GM04504 (cell line): ENCODE data around the gene AFG3L2.
"Not testable (repeated sequence)": the region's sequence is repeated elsewhere in the genome, so short reads cannot be mapped to it uniquely, and the experiment has no call there.

Experiments used
- DNase-seq: peaks from one replicate; pipeline ENCODE4 v3.0.0-alpha.2; 2012; ENCODE audit warnings: low read depth

AFG3L2 gene

DNA sequence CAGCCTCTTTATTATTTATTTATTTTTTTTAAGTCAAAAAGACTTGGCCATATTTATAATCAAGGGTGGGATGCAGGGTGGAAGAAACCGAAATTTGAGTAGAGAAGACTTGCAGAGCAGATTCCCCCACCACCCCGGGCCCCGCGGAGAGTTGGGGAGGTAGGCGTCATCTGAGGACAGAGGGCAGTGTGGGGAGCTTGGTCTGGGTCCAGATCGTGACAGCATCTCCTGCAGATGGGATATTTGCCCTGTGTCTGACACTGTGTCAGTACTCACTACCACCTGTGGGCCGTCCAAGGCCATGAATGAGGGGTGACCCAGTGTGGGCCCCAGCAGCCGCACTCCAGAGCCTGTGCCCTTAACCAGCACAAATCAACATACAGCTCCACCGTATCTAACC, 20.2 kb upstream of the AFG3L2 start:
- DNase-seq: no peak

DNA sequence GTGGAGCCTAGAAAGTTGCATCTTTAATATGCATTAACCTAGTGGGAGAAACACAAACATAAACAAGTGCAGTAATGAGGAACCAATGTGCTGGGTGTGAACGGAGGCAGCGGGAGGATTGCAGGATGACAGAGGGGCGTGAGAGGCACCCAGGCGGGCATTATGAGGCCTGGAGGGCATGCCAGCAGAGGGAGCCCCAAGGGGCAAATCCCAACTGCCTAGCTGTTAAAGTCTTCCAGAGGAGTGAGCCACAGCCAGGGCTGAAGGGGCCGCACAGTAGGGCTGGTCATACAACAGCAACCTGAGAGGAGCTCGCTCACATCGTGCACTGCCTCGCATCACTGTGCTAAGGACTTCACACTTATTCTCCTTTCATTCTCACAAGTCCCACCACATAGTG, 17.4 kb upstream of the AFG3L2 start:
- DNase-seq: no peak

DNA sequence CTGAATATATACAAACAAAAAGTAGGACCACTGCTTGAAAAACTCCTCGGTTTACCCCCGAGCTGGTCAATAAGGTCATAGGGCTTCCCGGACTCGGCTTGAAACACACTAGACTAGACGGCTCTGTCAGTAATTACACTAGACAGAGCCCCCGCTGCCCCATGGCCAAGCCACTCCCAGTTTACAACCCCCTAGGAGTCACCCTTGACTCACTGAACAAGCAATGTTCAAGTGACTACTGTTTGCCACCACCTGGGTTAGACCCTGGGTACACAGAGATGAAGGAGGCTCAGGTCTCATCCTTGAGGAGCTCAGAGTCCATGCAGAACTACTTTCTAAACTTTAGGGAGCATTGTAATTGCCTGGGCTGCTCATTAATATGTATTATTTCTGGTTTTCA, 17.0 kb upstream of the AFG3L2 start:
- no peak for DNase-seq

DNA sequence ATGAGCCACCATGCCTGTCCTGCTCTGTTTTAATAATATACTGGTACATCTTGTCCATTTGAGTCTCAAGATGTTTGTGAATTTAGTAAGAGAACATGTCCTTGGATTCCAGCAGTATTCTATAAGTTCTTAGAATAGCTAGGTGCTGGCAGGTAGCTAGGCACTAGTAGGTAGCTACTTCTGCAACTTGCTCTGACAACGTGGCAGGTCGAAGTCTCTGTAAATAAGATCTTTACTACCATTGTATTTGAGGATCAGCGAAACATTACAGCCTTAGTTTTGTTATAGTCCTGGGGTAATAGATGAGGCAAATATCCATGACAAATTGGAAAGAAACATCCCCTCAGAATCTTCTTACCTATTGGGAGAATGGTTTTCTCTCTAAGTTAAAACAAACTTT, 16.5 kb upstream of the AFG3L2 start:
- no peak for DNase-seq

DNA sequence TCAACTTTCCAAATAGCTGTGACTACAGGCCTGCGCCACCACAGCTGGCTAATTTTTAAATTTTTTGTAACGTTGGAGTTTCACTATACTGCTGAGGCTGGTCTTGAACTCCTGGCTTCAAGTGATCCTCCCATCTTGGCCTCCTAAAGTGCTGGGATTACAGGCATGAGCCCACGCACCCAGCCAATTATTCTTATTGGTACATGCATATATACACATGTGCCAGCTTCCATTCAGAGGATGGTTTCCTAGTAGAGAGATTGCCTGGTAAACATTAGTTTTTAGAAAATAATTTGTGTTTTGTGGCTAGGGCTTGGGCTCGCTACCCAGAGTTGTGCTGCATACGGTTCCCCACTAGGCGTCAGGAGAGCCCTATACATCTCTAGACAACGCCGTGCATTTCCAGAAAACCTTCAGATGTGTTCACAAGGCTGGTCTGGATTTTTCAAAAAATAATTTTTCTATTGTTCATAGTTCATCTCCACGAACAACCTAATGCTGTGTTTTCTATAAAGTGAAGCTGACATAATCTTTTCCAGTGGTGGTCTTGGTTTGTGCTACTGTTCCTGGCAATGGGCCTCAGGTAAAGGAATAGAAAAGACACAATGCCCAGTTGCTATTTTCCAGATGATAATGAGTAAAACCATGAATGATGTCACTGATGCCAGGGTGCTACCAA, 14.6 kb upstream of the AFG3L2 start:
- DNase-seq: no peak

DNA sequence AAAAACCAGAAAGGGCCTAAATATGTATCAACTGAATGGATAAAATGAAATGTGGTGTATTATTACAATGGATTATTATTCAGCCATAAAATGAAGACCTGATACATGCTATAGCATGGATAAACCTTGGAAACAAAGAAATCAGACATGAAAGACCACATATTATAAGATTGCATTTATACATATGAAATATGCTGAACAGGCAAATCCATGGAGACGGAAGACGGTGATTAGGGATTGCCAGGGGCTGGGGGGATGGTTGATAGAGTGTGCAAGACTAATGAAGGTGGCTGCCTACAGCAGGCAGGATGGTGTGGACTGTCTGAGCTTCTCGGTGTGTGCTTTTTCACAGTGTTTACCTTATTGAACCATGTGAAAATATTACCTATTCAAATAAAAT, 11.4 kb upstream of the AFG3L2 start:
- no peak for DNase-seq

DNA sequence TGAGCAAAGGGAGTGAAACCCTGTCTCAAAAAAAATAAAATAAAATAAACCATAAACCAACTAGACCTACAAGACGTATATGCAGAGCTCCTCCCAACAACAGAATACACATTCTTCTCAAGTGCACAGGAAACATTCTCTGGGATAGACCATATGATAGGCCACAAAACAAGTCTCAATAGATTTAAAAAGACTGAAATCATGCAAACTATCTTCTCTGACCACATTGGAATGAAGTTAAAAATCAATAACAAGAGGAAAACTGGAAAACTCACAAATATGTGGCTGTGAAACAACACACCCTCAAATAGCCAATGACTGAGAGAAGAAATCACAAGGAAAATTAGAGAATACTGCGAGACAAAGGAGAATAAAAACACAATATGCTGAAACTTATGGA, 7.2 kb upstream of the AFG3L2 start:
- DNase-seq: no peak

DNA sequence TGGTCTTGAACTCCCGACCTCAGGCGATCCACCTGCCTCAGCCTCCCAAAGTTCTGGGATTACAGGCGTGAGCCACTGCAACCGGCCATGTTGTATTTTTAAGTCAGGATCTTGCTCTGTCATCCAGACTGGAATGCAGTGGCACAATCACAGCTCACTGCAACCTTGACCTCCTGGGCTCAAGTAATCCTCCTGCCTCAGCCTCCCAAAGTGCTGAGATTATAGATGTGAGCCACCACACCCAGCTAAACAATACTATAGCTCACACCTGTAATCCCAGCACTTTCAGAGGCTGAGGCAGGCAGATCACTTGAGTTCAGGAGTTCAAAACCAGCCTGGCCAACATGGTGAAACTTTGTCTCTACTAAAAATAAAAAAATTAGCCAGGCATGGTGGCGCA, 6.7 kb upstream of the AFG3L2 start:
- DNase-seq: not testable (repeated sequence)

DNA sequence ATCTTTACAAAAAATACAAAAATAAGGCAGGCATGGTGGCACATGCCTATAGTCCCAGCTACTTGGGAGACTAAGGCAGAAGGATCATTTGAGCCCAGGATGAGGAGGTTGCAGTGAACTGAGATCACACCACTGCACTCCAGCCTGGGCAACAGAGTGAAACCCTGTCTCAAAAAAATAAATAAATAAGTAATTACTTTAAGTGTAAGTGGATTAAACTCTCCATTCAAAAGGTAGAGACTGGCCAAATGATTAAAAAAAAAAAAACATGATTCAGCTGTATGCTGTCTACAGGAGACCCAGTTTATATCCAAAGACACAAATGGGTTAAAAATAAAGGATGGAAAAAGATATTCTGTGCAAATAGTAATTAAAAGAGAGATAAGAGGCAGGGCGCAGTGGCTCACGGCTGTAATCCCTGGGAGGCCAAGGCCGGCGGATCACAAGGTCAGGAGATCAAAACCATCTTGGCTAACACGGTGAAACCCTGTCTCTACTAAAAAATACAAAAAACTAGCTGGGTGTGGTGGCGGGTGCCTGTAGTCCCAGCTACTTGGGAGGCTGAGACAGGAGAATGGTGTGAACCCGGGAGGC, 5.3 kb upstream of the AFG3L2 start:
- not testable (repeated sequence) for DNase-seq

DNA sequence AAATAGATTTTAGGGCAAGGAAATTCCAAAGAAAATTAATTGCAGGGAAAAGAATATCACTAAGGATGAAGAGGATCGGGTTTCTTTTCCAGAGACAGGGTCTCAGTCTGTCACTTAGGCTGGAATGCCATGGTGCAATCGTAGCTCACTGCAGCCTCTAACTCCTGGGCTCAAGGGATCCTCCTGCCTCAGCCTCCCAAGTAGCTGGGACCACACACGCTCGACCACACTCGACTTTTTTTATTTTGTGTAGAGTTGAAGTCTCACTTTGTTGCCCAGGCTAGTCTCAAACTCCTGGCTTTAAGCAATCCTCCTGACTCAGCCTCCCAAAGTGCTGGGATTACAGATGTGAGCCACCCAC, 1.2 kb upstream of the AFG3L2 start:
- DNase-seq: not testable (repeated sequence)

DNA sequence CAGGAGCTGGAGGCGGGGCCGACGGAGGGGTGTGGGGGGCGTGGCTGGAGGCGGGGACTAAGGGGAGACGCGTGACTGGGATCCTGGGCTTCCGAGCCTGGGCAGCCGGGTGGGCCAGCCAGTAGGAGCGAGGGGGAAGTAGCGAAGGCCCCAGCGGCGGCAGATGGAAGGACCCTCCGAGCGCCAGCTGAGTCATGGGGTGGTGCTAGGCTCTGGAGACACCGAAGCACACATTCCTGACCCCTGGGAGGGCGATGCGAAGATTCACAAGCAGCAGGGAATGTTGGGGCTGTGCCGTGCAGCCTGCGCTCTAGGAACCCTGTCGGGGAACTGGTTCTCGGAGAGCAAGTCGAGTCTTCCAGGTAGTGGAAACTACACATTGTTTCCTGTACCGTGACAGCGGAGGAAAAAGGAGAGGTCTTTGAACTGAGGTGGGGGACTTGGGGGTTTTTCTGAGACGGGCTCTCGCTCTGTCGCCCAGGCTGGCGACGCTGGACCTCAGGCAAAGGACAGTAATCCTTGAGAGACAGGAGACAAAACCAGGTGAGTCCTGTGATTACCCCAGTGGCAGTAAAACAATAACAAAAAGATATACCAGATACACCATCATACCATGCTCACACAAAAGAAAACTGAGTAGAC, 650 bp upstream of the AFG3L2 start:
- DNase-seq: no peak

DNA sequence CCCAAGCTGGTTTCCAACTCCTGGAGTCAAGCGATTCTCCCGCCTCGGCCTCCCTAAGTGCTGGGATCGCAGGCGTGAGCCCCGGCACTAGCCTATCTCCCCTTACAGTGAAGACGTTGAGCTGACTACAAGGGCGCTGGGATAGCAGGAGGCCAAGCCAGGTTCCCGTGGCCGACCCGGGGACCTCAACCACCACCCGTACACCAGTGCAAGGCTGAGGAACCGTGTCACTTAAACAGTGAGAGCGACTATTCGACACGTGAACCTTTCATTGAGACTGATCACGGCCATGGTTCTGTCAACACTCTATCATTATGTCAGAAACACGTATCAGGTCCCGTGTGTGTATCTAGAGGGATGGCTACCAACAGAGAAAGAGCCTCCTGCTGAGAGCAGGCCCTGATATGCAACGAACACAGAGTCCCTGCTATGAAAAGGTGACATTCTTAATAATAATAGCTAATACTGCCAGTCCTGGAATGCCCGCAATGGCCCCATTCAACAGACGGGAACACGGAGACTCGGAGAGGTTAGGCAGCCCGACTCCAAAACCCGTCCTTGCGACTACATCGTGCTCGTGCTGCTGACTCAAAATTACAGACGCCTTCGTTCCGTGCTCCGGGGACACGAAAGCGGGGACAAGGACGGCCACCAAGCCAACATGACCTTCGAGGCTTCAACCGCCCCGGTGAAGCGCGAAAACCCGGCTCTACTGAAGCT, 833 bp downstream of the AFG3L2 start:
- DNase-seq: no peak

DNA sequence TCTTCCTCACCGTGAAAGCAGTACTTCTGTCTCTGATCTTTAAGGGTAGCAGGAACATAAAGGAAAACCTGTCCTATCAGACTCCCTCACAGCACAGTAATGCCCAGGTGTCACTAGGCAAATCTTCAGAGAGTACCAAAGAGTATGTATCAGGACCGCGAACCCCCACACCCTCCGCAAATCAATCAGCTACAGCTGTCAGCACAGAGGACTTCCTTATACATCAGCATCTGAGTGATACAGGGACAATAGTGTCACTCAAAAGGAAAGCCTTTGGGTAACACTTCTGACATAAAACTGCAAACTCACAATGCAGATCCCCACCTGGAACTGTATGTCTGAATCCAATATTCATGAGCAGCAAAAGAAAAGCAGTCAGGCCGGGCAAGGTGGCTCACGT, 2.6 kb downstream of the AFG3L2 start:
- no peak for DNase-seq

DNA sequence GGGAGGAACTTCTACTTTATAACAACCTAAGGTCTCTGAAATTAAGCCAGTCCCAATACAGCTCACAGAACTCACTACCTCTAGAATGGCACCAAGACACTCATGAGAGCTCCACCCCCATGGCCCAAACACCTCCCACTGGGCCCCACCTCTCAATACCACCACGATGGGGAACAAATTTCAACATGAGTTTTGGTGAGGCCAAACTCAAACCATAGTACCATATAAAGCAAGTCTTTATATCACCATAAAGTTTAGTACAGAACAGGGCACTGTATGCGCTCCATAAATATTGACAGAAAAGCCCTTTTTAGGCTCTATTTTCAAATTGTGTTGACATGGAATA, 3.3 kb downstream of the AFG3L2 start:
- DNase-seq: no peak

DNA sequence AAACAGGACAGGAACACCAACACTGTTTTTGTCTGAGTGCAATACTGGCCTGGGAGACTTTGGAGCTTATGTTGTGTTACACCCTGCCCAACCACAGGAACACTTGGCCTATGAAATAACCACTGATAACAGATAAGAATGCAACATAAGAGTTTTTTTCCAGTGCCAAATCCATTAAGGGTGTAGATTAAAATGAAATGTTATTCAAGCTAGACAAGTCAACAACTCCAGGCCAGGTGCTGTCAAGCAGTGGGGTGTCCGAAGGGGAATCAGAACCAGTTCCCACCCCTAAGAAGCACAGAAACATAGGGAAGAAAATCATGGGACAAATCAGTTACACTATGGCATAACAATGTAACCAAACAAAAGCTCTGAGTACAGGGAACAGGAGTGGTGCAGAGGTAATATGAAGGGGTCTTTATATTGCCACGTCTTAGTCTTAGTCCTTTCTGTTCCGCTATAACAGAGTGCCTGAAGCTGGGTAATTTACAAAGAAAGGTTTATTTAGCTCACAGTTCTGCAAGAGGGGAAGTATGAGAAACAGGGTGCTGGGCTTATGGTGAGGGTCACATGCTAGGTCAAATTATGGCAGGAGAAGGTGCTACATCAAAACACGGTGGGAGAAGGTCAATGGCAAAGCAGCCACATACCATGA, 3.8 kb downstream of the AFG3L2 start:
- DNase-seq: no peak

DNA sequence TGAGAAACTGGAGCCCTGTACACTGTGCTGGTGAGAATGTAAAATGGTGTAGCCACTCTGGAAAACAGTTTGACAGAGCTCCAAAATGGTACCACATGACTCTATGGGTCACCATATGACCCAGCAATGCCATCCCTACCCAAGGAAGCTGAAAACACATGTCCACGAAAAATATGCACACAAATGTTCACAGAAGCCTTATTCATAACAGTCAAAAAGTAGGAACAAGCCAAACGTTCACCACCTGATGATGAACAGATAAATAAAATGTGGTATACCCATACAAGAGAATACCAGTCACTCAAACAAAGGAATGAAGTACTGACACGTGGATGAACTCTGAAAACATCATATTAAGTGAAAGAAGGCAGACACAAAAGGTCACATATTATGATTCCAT, 4.6 kb downstream of the AFG3L2 start:
- no peak for DNase-seq

DNA sequence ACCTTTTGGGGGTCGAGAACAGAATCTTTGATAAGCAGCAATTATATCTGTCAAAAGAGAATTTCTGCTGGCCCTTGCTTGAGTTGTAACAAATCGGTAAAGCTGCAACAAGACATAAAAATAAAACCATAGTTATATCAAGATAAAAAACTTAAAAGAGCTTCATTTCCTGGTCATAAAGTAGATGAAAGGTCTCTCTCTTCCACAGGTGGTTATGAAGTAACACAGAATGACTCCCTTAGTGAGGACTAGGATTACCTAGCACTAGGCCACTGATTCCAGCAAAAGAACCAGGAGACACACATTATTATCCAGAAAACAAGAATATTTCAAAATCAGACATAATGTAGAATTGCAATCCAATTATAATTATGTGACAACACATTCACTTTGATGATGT, 5.4 kb downstream of the AFG3L2 start:
- DNase-seq: no peak

DNA sequence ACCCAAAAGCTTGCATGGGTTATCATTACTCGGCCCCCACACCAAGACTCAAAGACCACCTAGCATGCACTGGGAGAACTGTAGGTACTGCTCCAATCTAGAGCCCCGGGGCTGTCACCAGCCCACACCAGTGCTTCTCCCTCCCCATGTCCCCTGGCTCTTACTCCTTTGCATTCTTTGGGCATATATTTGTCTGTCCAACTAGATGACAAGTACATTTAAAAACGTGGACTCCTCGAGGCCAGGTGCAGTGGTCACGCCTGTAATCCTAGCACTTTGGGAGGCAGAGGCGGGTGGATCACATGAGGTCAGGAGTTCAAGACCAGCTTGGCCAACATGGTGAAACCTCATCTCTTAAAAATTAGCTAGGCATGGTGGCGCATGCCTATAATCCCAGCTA, 7.8 kb downstream of the AFG3L2 start:
- DNase-seq: no peak

DNA sequence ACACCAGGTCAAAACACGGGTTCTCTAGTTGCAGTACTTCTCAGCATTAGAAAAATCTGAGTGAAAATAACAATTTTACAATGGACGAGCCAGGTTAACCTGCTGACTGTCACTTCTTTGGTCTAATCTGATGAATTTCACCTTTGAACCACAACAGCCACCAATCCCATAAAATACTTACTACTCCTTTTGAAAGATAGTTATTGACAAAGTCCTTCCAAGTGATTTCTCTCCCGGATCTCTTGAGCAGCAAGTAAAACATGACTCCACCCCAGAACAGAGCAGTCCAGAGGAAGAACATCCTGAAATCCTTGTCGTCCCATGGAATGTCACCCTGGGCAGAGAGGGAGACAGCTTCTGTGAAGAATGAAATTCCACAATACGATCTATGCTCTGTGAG, 10.2 kb downstream of the AFG3L2 start:
- no peak for DNase-seq

DNA sequence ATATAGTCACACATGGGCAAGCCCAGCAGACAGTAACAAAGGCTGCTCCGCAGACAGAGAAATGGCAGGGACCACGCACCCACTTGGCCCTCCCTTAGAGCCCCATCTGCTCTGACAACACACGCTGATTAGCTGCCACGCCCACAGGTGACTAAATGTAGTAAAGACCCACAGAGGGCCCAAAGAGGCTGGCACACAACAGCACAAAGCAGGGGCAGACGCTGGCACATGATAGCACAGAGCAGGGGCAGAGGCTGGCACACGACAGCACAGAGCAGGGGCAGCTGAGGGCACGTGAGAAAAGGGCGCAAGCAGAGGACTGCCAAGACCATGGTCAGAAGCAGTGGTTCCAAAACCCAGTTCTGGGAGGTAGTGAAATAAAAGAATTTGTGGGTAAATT, 10.6 kb downstream of the AFG3L2 start:
- no peak for DNase-seq

DNA sequence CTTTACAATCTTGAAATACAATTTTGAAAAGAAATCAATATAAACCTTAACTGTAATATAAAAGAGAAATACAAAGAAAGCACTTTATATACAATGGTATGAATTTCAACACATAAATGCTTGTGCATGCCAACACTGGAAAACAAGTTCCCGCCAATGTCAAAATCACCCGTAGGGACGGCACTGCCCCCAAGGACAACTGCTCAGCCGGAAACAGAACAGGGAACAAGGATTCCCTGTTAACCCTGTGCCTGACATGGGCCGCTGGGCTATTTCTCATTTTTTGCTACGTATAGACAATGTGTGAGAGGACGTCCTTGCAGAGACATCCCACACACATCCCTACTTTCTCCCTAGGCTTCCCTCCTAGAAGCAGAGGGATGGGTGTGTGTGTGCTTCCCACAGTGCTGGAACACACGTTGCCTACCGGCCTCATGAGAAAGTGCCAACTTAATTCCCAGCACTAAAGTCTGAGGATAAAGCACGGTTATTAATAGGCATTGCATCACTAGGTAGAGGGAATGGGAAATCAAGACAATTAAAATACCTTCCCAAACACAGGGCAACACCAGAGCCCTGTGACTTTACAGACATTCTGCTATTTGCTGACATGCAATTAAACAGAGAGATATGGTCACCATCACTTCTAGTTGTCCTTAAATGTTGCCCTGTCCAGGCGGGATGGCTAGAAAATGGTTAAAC, 14.4 kb downstream of the AFG3L2 start:
- DNase-seq: no peak

DNA sequence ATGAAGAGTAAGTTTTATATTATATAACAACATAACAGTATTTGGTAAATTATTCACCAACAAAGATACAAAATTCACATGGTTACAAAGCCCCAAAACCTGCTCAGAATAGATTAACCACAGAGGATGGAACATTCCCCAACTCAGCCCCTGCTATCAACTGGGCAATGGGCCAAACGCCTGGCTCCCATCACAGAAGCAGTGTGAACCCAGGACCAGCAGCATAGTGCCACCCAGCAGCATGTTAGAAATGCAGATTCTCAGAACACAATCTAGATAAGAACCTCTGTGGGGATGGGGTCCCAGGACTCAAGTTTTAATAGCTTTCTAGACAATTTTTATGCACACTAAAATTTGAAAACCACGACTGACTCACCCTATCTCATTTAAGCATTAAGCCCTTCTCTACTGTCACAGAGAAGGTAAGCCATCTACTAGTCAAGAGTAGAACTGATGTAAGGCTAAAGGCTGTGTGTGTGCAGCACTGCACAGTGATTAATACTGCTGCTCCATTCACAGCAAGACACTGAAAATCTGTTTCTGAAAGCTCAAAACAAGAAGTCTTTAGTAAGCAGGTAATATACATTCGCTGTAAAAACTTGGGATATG, 15.2 kb downstream of the AFG3L2 start:
- no peak for DNase-seq
